ENCODE measurements around the gene IL17RA. TPM values are rescaled to one million over a fixed set of nuclear protein-coding genes. Genes with fewer than 3 reads are reported as not detected.

Gene IL17RA
- total RNA-seq, 1 experiment from 2014 or later, result 11.7 TPM

DNA sequence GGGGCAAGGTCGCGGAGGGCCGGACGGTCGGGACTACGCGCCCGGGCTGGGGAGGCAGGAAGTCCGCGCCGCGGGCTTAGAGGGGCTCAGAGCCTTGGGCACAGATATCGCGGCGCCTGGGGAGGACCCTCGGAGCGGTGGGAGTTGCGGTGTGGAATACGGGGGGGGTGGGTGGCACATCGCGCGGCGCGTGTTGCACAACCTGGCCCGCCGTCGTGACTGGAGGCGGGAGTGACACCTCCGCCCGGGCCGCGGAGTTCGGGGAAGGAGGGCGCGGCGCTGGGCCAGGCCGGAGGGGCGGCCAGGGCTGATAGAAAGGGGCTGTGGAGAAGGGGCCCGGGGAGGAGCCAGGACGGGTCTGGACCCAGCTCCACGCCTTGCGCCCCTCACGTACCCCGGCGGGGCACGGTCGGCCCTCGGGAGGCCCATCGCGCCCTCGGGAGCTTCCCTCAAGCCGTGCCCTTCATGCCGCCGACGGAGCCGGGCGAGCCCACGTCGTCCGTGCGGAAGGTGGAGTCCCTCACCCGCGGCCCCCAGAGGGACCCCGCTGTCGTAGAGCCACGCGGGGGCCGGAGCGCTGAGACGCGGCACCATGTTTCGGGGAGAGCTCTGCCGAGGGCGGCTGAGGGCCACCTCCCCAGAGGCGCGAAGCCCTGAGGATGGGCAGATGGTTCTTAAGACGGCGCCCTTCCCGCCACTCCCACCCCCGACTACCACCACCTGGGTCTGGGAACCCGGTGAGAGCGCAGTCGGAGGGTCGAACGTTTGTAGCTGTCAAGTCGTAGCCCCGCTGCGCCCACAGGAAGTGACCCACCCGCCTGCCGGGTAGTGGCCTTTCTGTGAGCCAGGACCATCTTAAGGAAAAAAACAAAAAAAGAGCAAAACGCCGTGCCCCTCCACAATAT, 729 bp downstream of the IL17RA start:
- TSS peak; percentile 77 for BruUV-seq (replicated peaks)
- peak overlapping the region; percentile 60 to 74 for H3K4me3 ChIP-seq (ENCODE audit: low read depth in 2 of 2, low read length in 2 of 2)
- TF ChIP-seq SIN3A (IDR thresholded peaks at IDR 0.05; ENCODE audit: borderline replicate concordance, insufficient read depth, low read depth, low read length) (no peak), POLR2AphosphoS5 (IDR thresholded peaks at IDR 0.05; ENCODE audit: low read depth, low read length) (no peak), TCF7L2 (IDR thresholded peaks at IDR 0.05; ENCODE audit: low read depth, low read length) (no peak)
- TF ChIP-seq, protein P1, sequence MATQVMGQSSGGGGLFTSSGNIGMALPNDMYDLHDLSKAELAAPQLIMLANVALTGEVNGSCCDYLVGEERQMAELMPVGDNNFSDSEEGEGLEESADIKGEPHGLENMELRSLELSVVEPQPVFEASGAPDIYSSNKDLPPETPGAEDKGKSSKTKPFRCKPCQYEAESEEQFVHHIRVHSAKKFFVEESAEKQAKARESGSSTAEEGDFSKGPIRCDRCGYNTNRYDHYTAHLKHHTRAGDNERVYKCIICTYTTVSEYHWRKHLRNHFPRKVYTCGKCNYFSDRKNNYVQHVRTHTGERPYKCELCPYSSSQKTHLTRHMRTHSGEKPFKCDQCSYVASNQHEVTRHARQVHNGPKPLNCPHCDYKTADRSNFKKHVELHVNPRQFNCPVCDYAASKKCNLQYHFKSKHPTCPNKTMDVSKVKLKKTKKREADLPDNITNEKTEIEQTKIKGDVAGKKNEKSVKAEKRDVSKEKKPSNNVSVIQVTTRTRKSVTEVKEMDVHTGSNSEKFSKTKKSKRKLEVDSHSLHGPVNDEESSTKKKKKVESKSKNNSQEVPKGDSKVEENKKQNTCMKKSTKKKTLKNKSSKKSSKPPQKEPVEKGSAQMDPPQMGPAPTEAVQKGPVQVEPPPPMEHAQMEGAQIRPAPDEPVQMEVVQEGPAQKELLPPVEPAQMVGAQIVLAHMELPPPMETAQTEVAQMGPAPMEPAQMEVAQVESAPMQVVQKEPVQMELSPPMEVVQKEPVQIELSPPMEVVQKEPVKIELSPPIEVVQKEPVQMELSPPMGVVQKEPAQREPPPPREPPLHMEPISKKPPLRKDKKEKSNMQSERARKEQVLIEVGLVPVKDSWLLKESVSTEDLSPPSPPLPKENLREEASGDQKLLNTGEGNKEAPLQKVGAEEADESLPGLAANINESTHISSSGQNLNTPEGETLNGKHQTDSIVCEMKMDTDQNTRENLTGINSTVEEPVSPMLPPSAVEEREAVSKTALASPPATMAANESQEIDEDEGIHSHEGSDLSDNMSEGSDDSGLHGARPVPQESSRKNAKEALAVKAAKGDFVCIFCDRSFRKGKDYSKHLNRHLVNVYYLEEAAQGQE (IDR thresholded peaks at IDR 0.05; ENCODE audit: insufficient read depth in 1 of 2, low read depth in 2 of 2, low read length in 1 of 2), result no peak
- TF ChIP-seq, protein P2, sequence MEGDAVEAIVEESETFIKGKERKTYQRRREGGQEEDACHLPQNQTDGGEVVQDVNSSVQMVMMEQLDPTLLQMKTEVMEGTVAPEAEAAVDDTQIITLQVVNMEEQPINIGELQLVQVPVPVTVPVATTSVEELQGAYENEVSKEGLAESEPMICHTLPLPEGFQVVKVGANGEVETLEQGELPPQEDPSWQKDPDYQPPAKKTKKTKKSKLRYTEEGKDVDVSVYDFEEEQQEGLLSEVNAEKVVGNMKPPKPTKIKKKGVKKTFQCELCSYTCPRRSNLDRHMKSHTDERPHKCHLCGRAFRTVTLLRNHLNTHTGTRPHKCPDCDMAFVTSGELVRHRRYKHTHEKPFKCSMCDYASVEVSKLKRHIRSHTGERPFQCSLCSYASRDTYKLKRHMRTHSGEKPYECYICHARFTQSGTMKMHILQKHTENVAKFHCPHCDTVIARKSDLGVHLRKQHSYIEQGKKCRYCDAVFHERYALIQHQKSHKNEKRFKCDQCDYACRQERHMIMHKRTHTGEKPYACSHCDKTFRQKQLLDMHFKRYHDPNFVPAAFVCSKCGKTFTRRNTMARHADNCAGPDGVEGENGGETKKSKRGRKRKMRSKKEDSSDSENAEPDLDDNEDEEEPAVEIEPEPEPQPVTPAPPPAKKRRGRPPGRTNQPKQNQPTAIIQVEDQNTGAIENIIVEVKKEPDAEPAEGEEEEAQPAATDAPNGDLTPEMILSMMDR (IDR thresholded peaks at IDR 0.05), result no peak
- ATAC-seq, result peak; percentile 46
- no peaks in the 10 kb centered on the region for H3K9me3 ChIP-seq (ENCODE audit: control insufficient read depth, insufficient read depth, low read depth, low read length)
- H3K36me3 ChIP-seq (ENCODE audit: control insufficient read depth, insufficient read depth, low read length), result no peaks in the 10 kb centered on the region
- CTCF ChIA-PET, result no interaction called here
- intact Hi-C loops (cut with micrococcal nuclease; ENCODE audit: unreplicated experiment) (no loop called here), in situ Hi-C loops (cut with HindIII; ENCODE audit: low pct_unique_long_range_greater_than_20kb, low sequenced_read_pairs) (no loop called here)
- H3K27ac ChIP-seq (ENCODE audit: low read length), result peak overlapping the region; percentile 61
- H3K4me1 ChIP-seq (ENCODE audit: control insufficient read depth, insufficient read depth, low read length), result peaks cover 11% of the 10 kb centered on the region
- no peaks in the 10 kb centered on the region for H3K27me3 ChIP-seq (ENCODE audit: control insufficient read depth, insufficient read depth, low read length)
- POLR2A ChIA-PET, result no interaction called here
- DNase-seq (ENCODE audit: low read depth, low spot score), result no peak

DNA sequence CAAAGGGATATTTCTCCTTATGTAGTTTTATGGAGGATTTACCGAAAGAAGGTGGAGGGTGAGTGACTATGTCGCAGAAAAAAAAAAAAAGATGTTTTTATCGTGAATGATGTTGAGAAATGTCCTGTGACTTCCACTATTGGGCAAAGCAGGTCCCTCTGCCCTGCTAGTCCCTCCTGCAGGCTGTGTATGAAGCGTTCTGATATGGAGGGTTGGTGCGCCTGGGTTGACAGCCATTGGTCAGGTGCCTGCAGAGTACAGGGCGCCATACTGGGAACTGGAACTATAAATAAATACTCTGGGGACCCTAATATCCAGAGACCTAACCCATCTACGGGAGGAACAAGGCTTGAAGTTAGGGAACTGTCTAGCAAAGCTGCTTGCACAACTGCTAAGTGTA, 1.5 kb downstream of the IL17RA start:
- Histone ChIP-seq H3K27me3 (ENCODE audit: control insufficient read depth, insufficient read depth, low read length) (no peaks in the 10 kb centered on the region), H3K4me3 (ENCODE audit: low read depth in 2 of 2, low read length in 2 of 2) (peak overlapping the region; percentile 60 to 74), H3K4me1 (ENCODE audit: control insufficient read depth, insufficient read depth, low read length) (peaks cover 11% of the 10 kb centered on the region), H3K27ac (ENCODE audit: low read length) (no peak overlapping the region; the same call in 1 of the 2 replicates), H3K36me3 (ENCODE audit: control insufficient read depth, insufficient read depth, low read length) (no peaks in the 10 kb centered on the region), H3K9me3 (ENCODE audit: control insufficient read depth, insufficient read depth, low read depth, low read length) (no peaks in the 10 kb centered on the region)
- ChIA-PET POLR2A (no interaction called here), CTCF (no interaction called here)
- intact Hi-C loops (cut with micrococcal nuclease; ENCODE audit: unreplicated experiment) (no loop called here), in situ Hi-C loops (cut with HindIII; ENCODE audit: low pct_unique_long_range_greater_than_20kb, low sequenced_read_pairs) (no loop called here)
- no peak for DNase-seq (ENCODE audit: low read depth, low spot score)
- no peak for ATAC-seq
- no peak for TF ChIP-seq POLR2AphosphoS5 (IDR thresholded peaks at IDR 0.05; ENCODE audit: low read depth, low read length)
- no peak for TF ChIP-seq TCF7L2 (IDR thresholded peaks at IDR 0.05; ENCODE audit: low read depth, low read length)
- TF ChIP-seq, protein P2 (IDR thresholded peaks at IDR 0.05), result no peak
- TF ChIP-seq SIN3A (IDR thresholded peaks at IDR 0.05; ENCODE audit: borderline replicate concordance, insufficient read depth, low read depth, low read length), result no peak
- TF ChIP-seq, protein P1 (IDR thresholded peaks at IDR 0.05; ENCODE audit: insufficient read depth in 1 of 2, low read depth in 2 of 2, low read length in 1 of 2), result no peak
- TSS peak; percentile 50 for BruUV-seq (replicated peaks)

All from Panc1 (cell line).